ENCODE data around the gene SOX3. TPM values are rescaled to one million over a fixed set of nuclear protein-coding genes. Genes with fewer than 3 reads are reported as not detected.

SOX3 gene
- total RNA-seq, 2 donors from 2014 or later: 0.27 to 2.0 TPM

DNA sequence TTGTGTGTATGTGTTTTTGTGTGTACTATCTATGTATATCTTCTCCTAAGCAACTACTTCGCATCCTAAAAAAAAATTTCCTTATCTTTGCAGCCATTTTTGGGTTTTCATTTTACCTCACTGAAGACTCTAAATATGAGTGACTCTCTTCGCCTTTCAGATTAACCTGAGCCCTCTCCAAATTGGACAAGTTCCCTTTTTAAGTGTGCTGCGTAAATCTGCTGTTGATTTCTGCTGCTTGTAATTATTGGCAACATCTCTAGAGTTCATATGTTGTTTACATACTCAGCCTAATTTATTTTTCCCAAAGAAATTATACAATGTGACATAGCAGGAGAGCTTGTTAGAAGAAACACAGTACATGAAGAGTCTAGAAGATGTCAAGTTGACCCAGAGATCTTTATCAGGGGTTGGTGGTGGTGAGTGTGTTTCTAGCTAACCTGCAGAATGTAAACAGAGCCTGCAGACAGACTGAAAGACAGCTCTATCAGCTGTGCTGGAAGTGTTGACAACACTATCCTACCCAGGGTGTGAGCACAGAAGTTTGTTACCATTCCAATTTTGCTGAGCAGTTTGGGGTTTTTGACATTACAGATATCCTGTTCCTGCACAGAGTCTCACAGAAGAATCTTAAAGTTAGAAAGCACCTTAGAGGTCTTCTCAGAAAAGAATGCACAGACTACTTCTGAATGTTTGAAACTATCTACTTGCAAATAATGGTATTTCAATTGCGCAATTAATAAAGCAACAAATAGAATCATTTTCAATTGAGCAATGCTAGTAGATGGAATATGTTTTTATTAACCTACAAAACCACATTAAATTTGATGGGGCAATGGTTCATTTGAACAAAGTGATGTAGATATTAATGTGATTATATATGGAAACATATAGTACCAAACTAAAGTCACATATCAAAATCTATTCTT, 12.5 kb downstream of the SOX3 start:
- peaks cover 83% of the 10 kb centered on the region for H3K27me3 Mint-ChIP-seq (ENCODE audit: insufficient read depth)
- Histone ChIP-seq H3K4me3 (ENCODE audit: low read length) (no peak overlapping the region), H3K9me3 (ENCODE audit: control insufficient read depth, low read length) (no peaks in the 10 kb centered on the region), H3K4me1 (ENCODE audit: control insufficient read depth, insufficient read depth, low read length) (no peaks in the 10 kb centered on the region), H3K27ac (ENCODE audit: low read depth, low read length) (no peak overlapping the region), H3K36me3 (ENCODE audit: control insufficient read depth, insufficient read depth, low read length) (no peaks in the 10 kb centered on the region), H3K27me3 (ENCODE audit: control insufficient read depth, insufficient read depth, low read length, poor library complexity, severe bottlenecking) (peaks cover 68% of the 10 kb centered on the region), H3K9ac (ENCODE audit: extremely low read depth, low read length, poor library complexity, severe bottlenecking) (no peak overlapping the region)
- H3K27ac Mint-ChIP-seq: no peak overlapping the region
- WGBS, 2 experiments (ENCODE audit: insufficient coverage in 1 of 2, insufficient read length in 1 of 2): 82 to 83% methylated on average over 1 to 3 of the region's 4 CpGs
- DNase-seq: no peak
- TF ChIP-seq CTCF (conservative IDR thresholded peaks at IDR 0.05): no peak
- H3K9me3 Mint-ChIP-seq: no peaks in the 10 kb centered on the region
- H3K4me3 Mint-ChIP-seq: no peak overlapping the region
- peaks cover 3% of the 10 kb centered on the region for H3K4me1 Mint-ChIP-seq
- no peaks in the 10 kb centered on the region for H3K36me3 Mint-ChIP-seq (ENCODE audit: low read depth)

GRCh38 chrX:140480765-140481164, 24.1 kb downstream of the SOX3 start:
- no peak for DNase-seq
- H3K4me1 ChIP-seq (ENCODE audit: control insufficient read depth, insufficient read depth, low read length): no peaks in the 10 kb centered on the region
- TF ChIP-seq CTCF (conservative IDR thresholded peaks at IDR 0.05): no peak
- no peak overlapping the region for H3K9ac ChIP-seq (ENCODE audit: extremely low read depth, low read length, poor library complexity, severe bottlenecking)
- H3K36me3 ChIP-seq (ENCODE audit: control insufficient read depth, insufficient read depth, low read length): no peaks in the 10 kb centered on the region
- H3K36me3 Mint-ChIP-seq (ENCODE audit: low read depth): no peaks in the 10 kb centered on the region
- H3K27me3 Mint-ChIP-seq (ENCODE audit: insufficient read depth): peaks cover 40% of the 10 kb centered on the region
- no peak overlapping the region for H3K4me3 Mint-ChIP-seq
- H3K27ac ChIP-seq (ENCODE audit: low read depth, low read length): no peak overlapping the region
- no peak overlapping the region for H3K4me3 ChIP-seq (ENCODE audit: low read length)
- peaks cover 13% of the 10 kb centered on the region for H3K9me3 Mint-ChIP-seq
- peaks cover 5% of the 10 kb centered on the region for H3K4me1 Mint-ChIP-seq
- peaks cover 27% of the 10 kb centered on the region for H3K27me3 ChIP-seq (ENCODE audit: control insufficient read depth, insufficient read depth, low read length, poor library complexity, severe bottlenecking)
- no peak overlapping the region for H3K27ac Mint-ChIP-seq
- H3K9me3 ChIP-seq (ENCODE audit: control insufficient read depth, low read length): peaks cover 11% of the 10 kb centered on the region

DNA sequence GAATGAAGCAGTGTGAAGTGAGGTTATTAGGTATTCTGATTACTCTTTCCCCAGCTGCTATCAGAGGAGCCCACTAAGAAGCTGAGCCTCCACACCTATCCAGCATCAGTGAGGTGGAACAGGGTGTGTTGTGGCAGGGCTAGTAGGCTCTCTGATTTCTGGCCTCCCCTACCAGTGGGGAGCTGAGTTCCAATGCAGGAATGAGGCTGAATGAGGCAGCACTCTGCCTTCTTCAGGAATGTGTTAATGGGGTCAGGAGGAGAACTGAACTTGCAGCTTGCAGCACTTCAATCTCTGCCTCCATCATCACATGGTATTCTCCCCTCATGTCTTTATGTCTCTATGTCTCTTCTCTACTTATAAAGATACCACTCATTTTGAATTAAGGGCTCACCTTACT, 26.9 kb downstream of the SOX3 start:
- Mint-ChIP-seq H3K4me1 (peaks cover 2% of the 10 kb centered on the region), H3K27me3 (ENCODE audit: insufficient read depth) (peaks cover 26% of the 10 kb centered on the region), H3K9me3 (peaks cover 40% of the 10 kb centered on the region), H3K36me3 (ENCODE audit: low read depth) (peaks cover 4% of the 10 kb centered on the region), H3K4me3 (no peak overlapping the region), H3K27ac (no peak overlapping the region)
- H3K36me3 ChIP-seq (ENCODE audit: control insufficient read depth, insufficient read depth, low read length): no peaks in the 10 kb centered on the region
- no peak for TF ChIP-seq CTCF (conservative IDR thresholded peaks at IDR 0.05)
- no peak overlapping the region for H3K4me3 ChIP-seq (ENCODE audit: low read length)
- peaks cover 19% of the 10 kb centered on the region for H3K27me3 ChIP-seq (ENCODE audit: control insufficient read depth, insufficient read depth, low read length, poor library complexity, severe bottlenecking)
- no peaks in the 10 kb centered on the region for H3K4me1 ChIP-seq (ENCODE audit: control insufficient read depth, insufficient read depth, low read length)
- peaks cover 24% of the 10 kb centered on the region for H3K9me3 ChIP-seq (ENCODE audit: control insufficient read depth, low read length)
- DNase-seq: peak; percentile 65
- no peak overlapping the region for H3K27ac ChIP-seq (ENCODE audit: low read depth, low read length)
- no peak overlapping the region for H3K9ac ChIP-seq (ENCODE audit: extremely low read depth, low read length, poor library complexity, severe bottlenecking)
